DND-41 (cell line): Measurements from ENCODE around the gene DQX1.

Experiments
- EZH2 ChIP-seq: IDR thresholded peaks from 3 replicates; pipeline ENCODE4 v1.6.1; 2012; ENCODE audit warnings: borderline replicate concordance, low read depth, mild to moderate bottlenecking, moderate library complexity, low read length, inconsistent platforms; ENCODE audit not compliant: severe bottlenecking
- TF ChIP-seq, protein P1 (sequence below): IDR thresholded peaks from 2 replicates; pipeline ENCODE4 v1.5.1; 2012; ENCODE audit warnings: borderline replicate concordance, low read length, moderate library complexity, mild to moderate bottlenecking; ENCODE audit not compliant: poor library complexity, severe bottlenecking; ENCODE audit errors: extremely low read depth

DNA sequence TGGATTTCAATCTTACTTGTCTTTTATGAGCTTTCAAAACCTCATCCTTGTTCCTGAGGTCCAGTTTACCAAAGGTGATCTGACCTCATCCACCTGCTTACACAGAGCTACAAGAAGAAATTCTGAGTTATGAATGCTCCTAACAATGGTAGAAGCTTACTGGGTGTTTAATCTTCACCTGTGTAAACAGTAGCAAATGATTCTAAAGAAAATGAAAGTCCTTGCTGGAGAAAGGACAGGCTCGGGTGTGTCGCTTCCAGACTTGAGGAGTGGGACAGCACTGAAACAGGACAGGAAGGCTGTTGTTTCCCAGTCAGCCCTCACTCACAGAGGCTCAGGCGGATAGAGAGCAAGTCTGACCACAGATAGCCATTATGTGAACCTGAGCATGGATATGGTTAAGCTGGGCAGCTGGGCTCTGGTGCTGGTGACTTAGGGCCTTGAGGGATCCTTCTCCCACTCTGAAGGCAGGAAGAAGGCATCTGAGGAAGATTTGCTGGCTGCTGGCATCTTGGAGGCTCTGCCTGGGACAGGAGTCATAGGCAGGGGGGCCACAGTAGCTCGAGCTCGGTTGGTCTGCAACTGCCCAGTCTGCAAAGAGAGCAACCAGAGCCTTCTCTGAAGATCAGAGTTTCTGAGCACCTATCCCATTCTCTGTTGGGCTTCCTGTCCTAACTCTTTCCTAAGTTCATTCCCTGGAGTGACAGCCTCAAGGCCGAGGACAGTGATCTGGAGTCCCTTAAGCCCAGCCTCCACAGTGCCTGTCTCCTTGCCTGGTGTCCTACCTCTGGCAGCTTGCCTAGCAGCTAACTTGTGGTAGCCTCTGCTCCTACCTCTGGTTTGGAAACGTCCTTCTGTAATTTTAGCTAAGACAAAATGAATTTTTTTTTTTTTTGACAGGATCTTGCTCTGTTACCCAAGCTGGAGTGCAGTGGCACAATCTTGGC lies 32.5 kb upstream of the DQX1 start:
- no peak for TF ChIP-seq EZH2
- TF ChIP-seq, protein P1, sequence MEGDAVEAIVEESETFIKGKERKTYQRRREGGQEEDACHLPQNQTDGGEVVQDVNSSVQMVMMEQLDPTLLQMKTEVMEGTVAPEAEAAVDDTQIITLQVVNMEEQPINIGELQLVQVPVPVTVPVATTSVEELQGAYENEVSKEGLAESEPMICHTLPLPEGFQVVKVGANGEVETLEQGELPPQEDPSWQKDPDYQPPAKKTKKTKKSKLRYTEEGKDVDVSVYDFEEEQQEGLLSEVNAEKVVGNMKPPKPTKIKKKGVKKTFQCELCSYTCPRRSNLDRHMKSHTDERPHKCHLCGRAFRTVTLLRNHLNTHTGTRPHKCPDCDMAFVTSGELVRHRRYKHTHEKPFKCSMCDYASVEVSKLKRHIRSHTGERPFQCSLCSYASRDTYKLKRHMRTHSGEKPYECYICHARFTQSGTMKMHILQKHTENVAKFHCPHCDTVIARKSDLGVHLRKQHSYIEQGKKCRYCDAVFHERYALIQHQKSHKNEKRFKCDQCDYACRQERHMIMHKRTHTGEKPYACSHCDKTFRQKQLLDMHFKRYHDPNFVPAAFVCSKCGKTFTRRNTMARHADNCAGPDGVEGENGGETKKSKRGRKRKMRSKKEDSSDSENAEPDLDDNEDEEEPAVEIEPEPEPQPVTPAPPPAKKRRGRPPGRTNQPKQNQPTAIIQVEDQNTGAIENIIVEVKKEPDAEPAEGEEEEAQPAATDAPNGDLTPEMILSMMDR = no peak
